Measurements from ENCODE around the gene MOSPD2.

DNA sequence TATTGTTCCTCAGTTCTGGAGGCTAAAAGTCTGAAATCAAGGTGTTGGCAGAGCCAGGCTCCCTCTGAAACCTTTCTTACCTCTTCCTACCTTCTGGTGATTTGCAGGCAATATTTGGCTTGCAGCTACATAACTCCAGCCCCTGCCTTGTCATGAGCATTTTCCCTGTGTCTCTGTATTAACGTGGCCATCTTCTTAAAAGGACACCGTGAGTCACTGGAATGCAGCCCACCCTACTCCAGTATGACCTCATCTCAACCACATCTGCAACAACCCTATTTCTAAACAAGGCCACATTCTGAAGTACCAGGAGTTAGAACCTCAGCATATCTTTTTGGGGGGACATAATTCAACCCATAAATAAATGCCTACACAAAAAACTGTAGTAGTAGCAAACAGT lies 41.1 kb upstream of the MOSPD2 start:
- no peak for TF ChIP-seq TEAD4 (IDR thresholded peaks at IDR 0.05)
- TF ChIP-seq CEBPB (IDR thresholded peaks at IDR 0.05), result no peak
- TF ChIP-seq, protein P1, sequence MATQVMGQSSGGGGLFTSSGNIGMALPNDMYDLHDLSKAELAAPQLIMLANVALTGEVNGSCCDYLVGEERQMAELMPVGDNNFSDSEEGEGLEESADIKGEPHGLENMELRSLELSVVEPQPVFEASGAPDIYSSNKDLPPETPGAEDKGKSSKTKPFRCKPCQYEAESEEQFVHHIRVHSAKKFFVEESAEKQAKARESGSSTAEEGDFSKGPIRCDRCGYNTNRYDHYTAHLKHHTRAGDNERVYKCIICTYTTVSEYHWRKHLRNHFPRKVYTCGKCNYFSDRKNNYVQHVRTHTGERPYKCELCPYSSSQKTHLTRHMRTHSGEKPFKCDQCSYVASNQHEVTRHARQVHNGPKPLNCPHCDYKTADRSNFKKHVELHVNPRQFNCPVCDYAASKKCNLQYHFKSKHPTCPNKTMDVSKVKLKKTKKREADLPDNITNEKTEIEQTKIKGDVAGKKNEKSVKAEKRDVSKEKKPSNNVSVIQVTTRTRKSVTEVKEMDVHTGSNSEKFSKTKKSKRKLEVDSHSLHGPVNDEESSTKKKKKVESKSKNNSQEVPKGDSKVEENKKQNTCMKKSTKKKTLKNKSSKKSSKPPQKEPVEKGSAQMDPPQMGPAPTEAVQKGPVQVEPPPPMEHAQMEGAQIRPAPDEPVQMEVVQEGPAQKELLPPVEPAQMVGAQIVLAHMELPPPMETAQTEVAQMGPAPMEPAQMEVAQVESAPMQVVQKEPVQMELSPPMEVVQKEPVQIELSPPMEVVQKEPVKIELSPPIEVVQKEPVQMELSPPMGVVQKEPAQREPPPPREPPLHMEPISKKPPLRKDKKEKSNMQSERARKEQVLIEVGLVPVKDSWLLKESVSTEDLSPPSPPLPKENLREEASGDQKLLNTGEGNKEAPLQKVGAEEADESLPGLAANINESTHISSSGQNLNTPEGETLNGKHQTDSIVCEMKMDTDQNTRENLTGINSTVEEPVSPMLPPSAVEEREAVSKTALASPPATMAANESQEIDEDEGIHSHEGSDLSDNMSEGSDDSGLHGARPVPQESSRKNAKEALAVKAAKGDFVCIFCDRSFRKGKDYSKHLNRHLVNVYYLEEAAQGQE (IDR thresholded peaks at IDR 0.05; ENCODE audit: low read depth), result no peak
- TF ChIP-seq EGR1 (IDR thresholded peaks at IDR 0.05), result no peak
- TF ChIP-seq, protein P2, sequence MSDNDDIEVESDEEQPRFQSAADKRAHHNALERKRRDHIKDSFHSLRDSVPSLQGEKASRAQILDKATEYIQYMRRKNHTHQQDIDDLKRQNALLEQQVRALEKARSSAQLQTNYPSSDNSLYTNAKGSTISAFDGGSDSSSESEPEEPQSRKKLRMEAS (IDR thresholded peaks at IDR 0.05), result no peak
- no peak for TF ChIP-seq ZBTB7A (IDR thresholded peaks at IDR 0.05; ENCODE audit: low read depth)
- no peak for TF ChIP-seq FOXM1 (IDR thresholded peaks at IDR 0.05; ENCODE audit: borderline replicate concordance, low read depth)
- TF ChIP-seq, protein P3, sequence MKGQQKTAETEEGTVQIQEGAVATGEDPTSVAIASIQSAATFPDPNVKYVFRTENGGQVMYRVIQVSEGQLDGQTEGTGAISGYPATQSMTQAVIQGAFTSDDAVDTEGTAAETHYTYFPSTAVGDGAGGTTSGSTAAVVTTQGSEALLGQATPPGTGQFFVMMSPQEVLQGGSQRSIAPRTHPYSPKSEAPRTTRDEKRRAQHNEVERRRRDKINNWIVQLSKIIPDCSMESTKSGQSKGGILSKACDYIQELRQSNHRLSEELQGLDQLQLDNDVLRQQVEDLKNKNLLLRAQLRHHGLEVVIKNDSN (IDR thresholded peaks at IDR 0.05), result no peak
- TF ChIP-seq EP300 (IDR thresholded peaks at IDR 0.05; ENCODE audit: borderline replicate concordance), result no peak

Measured in Ishikawa (cell line).